Ovary (tissue), 3 donors: Measurements from ENCODE around the gene GADD45B.

Source experiments
- EP300 ChIP-seq: sonication (generic); formaldehyde crosslinking; IDR thresholded peaks from one replicate; pipeline ENCODE4 v1.6.1; 2017; ENCODE audit warnings: antibody characterized with exemption
- POLR2A ChIP-seq: fragments of 450-650 bp; IDR thresholded peaks from one replicate; pipeline ENCODE4 v1.6.1; 2017; ENCODE audit warnings: antibody characterized with exemption, mild to moderate bottlenecking, moderate library complexity
- TF ChIP-seq, protein P1 (sequence below), 3 donors: fragments of 450-650 bp in 2 of 3; fragments of 200-600 bp in 1 of 3; IDR thresholded peaks; one replicate each; pipeline versions ENCODE4 v1.5.1 to v1.8.0; 2016 to 2022; ENCODE audit warnings: antibody characterized with exemption in 3 of 3, mild to moderate bottlenecking in 1 of 3
- donor health status: DM: no; HTN: no; CAD: no.

DNA sequence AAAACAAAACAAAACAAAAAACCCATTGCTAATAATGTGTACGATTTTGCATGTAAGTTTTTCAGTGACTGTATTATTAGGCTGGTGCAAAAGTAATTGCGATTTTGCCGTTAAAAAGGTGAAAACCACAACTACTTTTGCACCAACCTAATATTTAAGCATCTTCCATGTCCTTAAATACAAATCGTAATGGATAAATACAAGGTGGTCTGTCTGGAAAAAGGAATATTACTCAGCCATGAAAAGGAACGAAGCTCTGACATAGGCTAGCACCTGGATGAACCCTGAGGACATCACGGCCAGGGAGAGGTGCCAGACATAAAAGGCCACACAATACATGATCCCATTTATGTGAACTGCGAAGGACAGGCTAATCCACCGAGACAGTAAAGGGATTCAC, 33.2 kb downstream of the GADD45B start:
- TF ChIP-seq, protein P1, sequence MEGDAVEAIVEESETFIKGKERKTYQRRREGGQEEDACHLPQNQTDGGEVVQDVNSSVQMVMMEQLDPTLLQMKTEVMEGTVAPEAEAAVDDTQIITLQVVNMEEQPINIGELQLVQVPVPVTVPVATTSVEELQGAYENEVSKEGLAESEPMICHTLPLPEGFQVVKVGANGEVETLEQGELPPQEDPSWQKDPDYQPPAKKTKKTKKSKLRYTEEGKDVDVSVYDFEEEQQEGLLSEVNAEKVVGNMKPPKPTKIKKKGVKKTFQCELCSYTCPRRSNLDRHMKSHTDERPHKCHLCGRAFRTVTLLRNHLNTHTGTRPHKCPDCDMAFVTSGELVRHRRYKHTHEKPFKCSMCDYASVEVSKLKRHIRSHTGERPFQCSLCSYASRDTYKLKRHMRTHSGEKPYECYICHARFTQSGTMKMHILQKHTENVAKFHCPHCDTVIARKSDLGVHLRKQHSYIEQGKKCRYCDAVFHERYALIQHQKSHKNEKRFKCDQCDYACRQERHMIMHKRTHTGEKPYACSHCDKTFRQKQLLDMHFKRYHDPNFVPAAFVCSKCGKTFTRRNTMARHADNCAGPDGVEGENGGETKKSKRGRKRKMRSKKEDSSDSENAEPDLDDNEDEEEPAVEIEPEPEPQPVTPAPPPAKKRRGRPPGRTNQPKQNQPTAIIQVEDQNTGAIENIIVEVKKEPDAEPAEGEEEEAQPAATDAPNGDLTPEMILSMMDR (IDR thresholded peaks at IDR 0.05) = no peak
- TF ChIP-seq POLR2A (no peak), EP300 (no peak)
